Peyer's patch (tissue), 4 donors: ENCODE results near the gene JAZF1.

ENCODE experiments used
- POLR2A ChIP-seq, 2 donors: fragments of 450-650 bp; IDR thresholded peaks; one replicate each; pipeline ENCODE4 v1.5.1; 2017; ENCODE audit warnings: antibody characterized with exemption in 2 of 2, mild to moderate bottlenecking in 2 of 2, moderate library complexity in 2 of 2
- TF ChIP-seq, protein P1 (sequence below), 6 experiments: fragments of 450-650 bp in 4 of 6; fragments of 200-600 bp in 2 of 6; sonication (generic) in 1 of 6; IDR thresholded peaks; one replicate each; pipeline ENCODE4 v1.5.1; 2017 to 2019; ENCODE audit warnings: antibody characterized with exemption in 6 of 6, mild to moderate bottlenecking in 3 of 6, moderate library complexity in 1 of 6

DNA sequence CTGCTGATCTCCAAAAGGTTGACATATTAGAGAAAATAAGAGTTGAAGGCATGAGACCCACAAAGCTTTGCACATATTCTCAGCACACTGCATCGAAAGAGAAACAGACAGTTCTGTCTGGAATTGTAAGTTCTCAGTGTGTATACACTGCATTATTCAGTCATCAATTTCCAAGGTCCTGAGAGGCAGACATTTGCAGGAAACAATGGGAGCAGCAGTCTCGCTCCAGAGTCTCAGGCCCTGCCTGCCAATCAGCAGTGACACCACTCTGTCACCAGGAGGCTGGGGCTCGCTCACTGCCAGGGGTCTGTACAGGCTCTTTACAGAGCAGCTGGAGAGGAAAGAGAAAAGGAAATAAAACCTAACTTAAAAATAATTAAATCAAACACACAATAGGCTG is 36.3 kb downstream of the JAZF1 start:
- TF ChIP-seq, protein P1, sequence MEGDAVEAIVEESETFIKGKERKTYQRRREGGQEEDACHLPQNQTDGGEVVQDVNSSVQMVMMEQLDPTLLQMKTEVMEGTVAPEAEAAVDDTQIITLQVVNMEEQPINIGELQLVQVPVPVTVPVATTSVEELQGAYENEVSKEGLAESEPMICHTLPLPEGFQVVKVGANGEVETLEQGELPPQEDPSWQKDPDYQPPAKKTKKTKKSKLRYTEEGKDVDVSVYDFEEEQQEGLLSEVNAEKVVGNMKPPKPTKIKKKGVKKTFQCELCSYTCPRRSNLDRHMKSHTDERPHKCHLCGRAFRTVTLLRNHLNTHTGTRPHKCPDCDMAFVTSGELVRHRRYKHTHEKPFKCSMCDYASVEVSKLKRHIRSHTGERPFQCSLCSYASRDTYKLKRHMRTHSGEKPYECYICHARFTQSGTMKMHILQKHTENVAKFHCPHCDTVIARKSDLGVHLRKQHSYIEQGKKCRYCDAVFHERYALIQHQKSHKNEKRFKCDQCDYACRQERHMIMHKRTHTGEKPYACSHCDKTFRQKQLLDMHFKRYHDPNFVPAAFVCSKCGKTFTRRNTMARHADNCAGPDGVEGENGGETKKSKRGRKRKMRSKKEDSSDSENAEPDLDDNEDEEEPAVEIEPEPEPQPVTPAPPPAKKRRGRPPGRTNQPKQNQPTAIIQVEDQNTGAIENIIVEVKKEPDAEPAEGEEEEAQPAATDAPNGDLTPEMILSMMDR (IDR thresholded peaks at IDR 0.05), result no peak
- TF ChIP-seq POLR2A (IDR thresholded peaks at IDR 0.05), result no peak
